CD4-positive, alpha-beta T cell treated with Interleukin-15 for 1 hour (primary cell): ENCODE results near the gene JAK3.
"Not testable (repeated sequence)": the region's sequence is repeated elsewhere in the genome, so short reads cannot be mapped to it uniquely, and the experiment has no call there.

Experiments used
- DNase-seq: peaks from one replicate; pipeline ENCODE4 v3.0.0-alpha.2; 2020

JAK3 gene

GRCh38 chr19:17847538-17848366, at the start of gene JAK3:
JAK3 (minus strand) TSS chr19:17847982; CDS start chr19:17844417, 3,565 bp downstream.
- peak; percentile 88 for DNase-seq

- no peak for DNase-seq
Measured at GRCh38 chr19:17893766-17894165, 46.0 kb upstream of the JAK3 start.

- DNase-seq, result no peak
Measured at GRCh38 chr19:17889609-17890214, 41.9 kb upstream of the JAK3 start.

GRCh38 chr19:17888260-17888659, 40.5 kb upstream of the JAK3 start:
- no peak for DNase-seq

- DNase-seq, result not testable (repeated sequence)
Measured at GRCh38 chr19:17887221-17887620, 39.4 kb upstream of the JAK3 start.

- no peak for DNase-seq
Measured at GRCh38 chr19:17886515-17886914, 38.7 kb upstream of the JAK3 start.

- DNase-seq, result no peak
Measured at GRCh38 chr19:17883627-17884410, 36.0 kb upstream of the JAK3 start.

GRCh38 chr19:17881701-17882100, 33.9 kb upstream of the JAK3 start:
- no peak for DNase-seq

- DNase-seq, result no peak
Measured at GRCh38 chr19:17879466-17879865, 31.7 kb upstream of the JAK3 start.

GRCh38 chr19:17877696-17878095, 29.9 kb upstream of the JAK3 start:
- no peak for DNase-seq

GRCh38 chr19:17874758-17875135, 27.0 kb upstream of the JAK3 start:
- DNase-seq, result no peak

GRCh38 chr19:17873786-17874757, 26.3 kb upstream of the JAK3 start:
- peak; percentile 67 for DNase-seq

- DNase-seq, result peak; percentile 41
Measured at GRCh38 chr19:17872251-17873001, 24.6 kb upstream of the JAK3 start.

GRCh38 chr19:17871878-17872250, 24.1 kb upstream of the JAK3 start, which contains the start of gene SLC5A5:
SLC5A5 (plus strand) TSS chr19:17871945; CDS start chr19:17872320, 375 bp downstream.
- DNase-seq, result no peak

GRCh38 chr19:17871032-17871877, 23.5 kb upstream of the JAK3 start:
- DNase-seq, result no peak

GRCh38 chr19:17869114-17869608, 21.4 kb upstream of the JAK3 start:
- no peak for DNase-seq

- DNase-seq, result no peak
Measured at GRCh38 chr19:17868669-17869068, 20.9 kb upstream of the JAK3 start.

GRCh38 chr19:17866964-17867486, 19.2 kb upstream of the JAK3 start:
- no peak for DNase-seq

GRCh38 chr19:17866312-17866963, 18.7 kb upstream of the JAK3 start:
- DNase-seq, result no peak
